D341Med (cell line): ENCODE results near the gene EHMT1.
"Not testable (repeated sequence)": the region's sequence is repeated elsewhere in the genome, so short reads cannot be mapped to it uniquely, and the experiment has no call there.

Experiments used
- DNase-seq: peaks from one replicate; pipeline ENCODE4 v3.0.0; 2012; ENCODE audit warnings: low spot score

Gene EHMT1

GRCh38 chr9:137762414-137763061, 143.7 kb downstream of the EHMT1 start:
- no peak for DNase-seq

GRCh38 chr9:137763271-137763955, 144.6 kb downstream of the EHMT1 start:
- DNase-seq: no peak

GRCh38 chr9:137764171-137764671, 145.4 kb downstream of the EHMT1 start:
- no peak for DNase-seq

GRCh38 chr9:137764981-137765380, 146.2 kb downstream of the EHMT1 start:
- DNase-seq: no peak

- DNase-seq: no peak
Measured at GRCh38 chr9:137765536-137765935, 146.7 kb downstream of the EHMT1 start.

- DNase-seq: no peak
Measured at GRCh38 chr9:137771580-137771979, 152.8 kb downstream of the EHMT1 start.

- no peak for DNase-seq
Measured at GRCh38 chr9:137772281-137772873, 153.6 kb downstream of the EHMT1 start.

GRCh38 chr9:137774775-137775386, 156.1 kb downstream of the EHMT1 start:
- no peak for DNase-seq

GRCh38 chr9:137776306-137776995, 157.6 kb downstream of the EHMT1 start:
- no peak for DNase-seq

GRCh38 chr9:137777761-137778160, 159.0 kb downstream of the EHMT1 start:
- no peak for DNase-seq

GRCh38 chr9:137778336-137778735, 159.5 kb downstream of the EHMT1 start:
- DNase-seq: no peak

- no peak for DNase-seq
Measured at GRCh38 chr9:137778914-137779313, 160.1 kb downstream of the EHMT1 start.

- not testable (repeated sequence) for DNase-seq
Measured at GRCh38 chr9:137780031-137780430, 161.2 kb downstream of the EHMT1 start.

GRCh38 chr9:137781906-137782585, 163.2 kb downstream of the EHMT1 start:
- no peak for DNase-seq

- DNase-seq: no peak
Measured at GRCh38 chr9:137783521-137783920, 164.7 kb downstream of the EHMT1 start.

- no peak for DNase-seq
Measured at GRCh38 chr9:137784046-137784445, 165.2 kb downstream of the EHMT1 start.

- no peak for DNase-seq
Measured at GRCh38 chr9:137784641-137785513, 166.1 kb downstream of the EHMT1 start.

GRCh38 chr9:137785704-137786161, 166.9 kb downstream of the EHMT1 start:
- no peak for DNase-seq

- no peak for DNase-seq
Measured at GRCh38 chr9:137786511-137786920, 167.7 kb downstream of the EHMT1 start.

GRCh38 chr9:137787381-137787780, 168.6 kb downstream of the EHMT1 start:
- no peak for DNase-seq
